WTC11 (cell line): Measurements from ENCODE around the gene CSNK1A1. TPM values are rescaled to one million over a fixed set of nuclear protein-coding genes. Genes with fewer than 3 reads are reported as not detected.

Source experiments
- ATAC-seq: fragments of 200-7000 bp; cut with Tn5 transposase; 2 replicates; pipeline ENCODE4 v1.10.0; 2021; ENCODE audit warnings: mild to moderate bottlenecking, moderate library complexity
- CTCF ChIA-PET: fragments of 300-600 bp; sonication (Branson Sonifier 250); formaldehyde crosslinking; loops from one replicate; lab custom pipeline; 2021; ENCODE audit warnings: antibody characterized with exemption; lab: Charles Lee
- POLR2A ChIA-PET: fragments of 350-600 bp; sonication (Branson Sonifier 250); formaldehyde crosslinking; loops from one replicate; lab custom pipeline; 2021; ENCODE audit warnings: antibody characterized with exemption; lab: Charles Lee
- DNase-seq: peaks from one replicate; pipeline ENCODE4 v3.0.0; 2021; ENCODE audit warnings: low spot score
- H3K27ac Mint-ChIP-seq: 2 replicates; pipeline ENCODE4 v1.8.0; 2021; ENCODE audit warnings: mixed read lengths
- H3K27me3 Mint-ChIP-seq: 2 replicates; pipeline ENCODE4 v1.8.0; 2021; ENCODE audit warnings: low read depth, mild to moderate bottlenecking, moderate library complexity, mixed read lengths
- H3K36me3 Mint-ChIP-seq: 2 replicates; pipeline ENCODE4 v1.8.0; 2021; ENCODE audit warnings: mixed read lengths
- H3K4me1 Mint-ChIP-seq: 2 replicates; pipeline ENCODE4 v1.8.0; 2022; ENCODE audit warnings: mixed read lengths
- H3K4me3 Mint-ChIP-seq: 2 replicates; pipeline ENCODE4 v1.8.0; 2021; ENCODE audit warnings: mild to moderate bottlenecking, moderate library complexity, mixed read lengths
- H3K9me3 Mint-ChIP-seq: 2 replicates; pipeline ENCODE4 v1.8.0; 2021; ENCODE audit warnings: mixed read lengths
- AR ChIP-seq: fragments of 250-450 bp; sonication (Bioruptor Pico); IDR thresholded peaks from 2 replicates; pipeline ENCODE4 v1.9.0; 2021; ENCODE audit warnings: mild to moderate bottlenecking
- CDX4 ChIP-seq: fragments of 250-450 bp; sonication (Bioruptor Pico); IDR thresholded peaks from 2 replicates; pipeline ENCODE4 v1.9.0; 2021; ENCODE audit warnings: moderate library complexity, mild to moderate bottlenecking, inconsistent platforms, borderline replicate concordance
- CREB1 ChIP-seq: sonication (generic); formaldehyde crosslinking; IDR thresholded peaks from 2 replicates; pipeline ENCODE4 v1.8.0; 2023; ENCODE audit warnings: mild to moderate bottlenecking, missing genetic modification reagents
- CREM ChIP-seq: sonication (generic); formaldehyde crosslinking; IDR thresholded peaks from 2 replicates; pipeline ENCODE4 v1.8.1; 2022; ENCODE audit warnings: mild to moderate bottlenecking, missing genetic modification reagents, moderate library complexity
- E2F4 ChIP-seq: sonication (generic); formaldehyde crosslinking; IDR thresholded peaks from 2 replicates; pipeline ENCODE4 v1.8.1; 2022; ENCODE audit warnings: low read depth, mild to moderate bottlenecking, moderate library complexity, missing genetic modification reagents, borderline replicate concordance
- E2F5 ChIP-seq: sonication (generic); formaldehyde crosslinking; IDR thresholded peaks from 2 replicates; pipeline ENCODE4 v1.8.1; 2022; ENCODE audit warnings: mild to moderate bottlenecking, moderate library complexity, missing genetic modification reagents
- ESRRA ChIP-seq: sonication (generic); formaldehyde crosslinking; IDR thresholded peaks from 2 replicates; pipeline ENCODE4 v1.8.1; 2022; ENCODE audit warnings: mild to moderate bottlenecking, missing genetic modification reagents, borderline replicate concordance
- IRF2 ChIP-seq: sonication (generic); formaldehyde crosslinking; IDR thresholded peaks from 2 replicates; pipeline ENCODE4 v1.8.0; 2022; ENCODE audit warnings: low read depth, missing genetic modification reagents, borderline replicate concordance
- JUN ChIP-seq: sonication (generic); formaldehyde crosslinking; IDR thresholded peaks from 2 replicates; pipeline ENCODE4 v1.8.0; 2023; ENCODE audit warnings: mild to moderate bottlenecking, missing genetic modification reagents
- MAX ChIP-seq: sonication (generic); formaldehyde crosslinking; IDR thresholded peaks from 2 replicates; pipeline ENCODE4 v1.8.0; 2022; ENCODE audit warnings: mild to moderate bottlenecking, missing genetic modification reagents
- MYBL2 ChIP-seq: sonication (generic); formaldehyde crosslinking; IDR thresholded peaks from 2 replicates; pipeline ENCODE4 v1.8.1; 2023; ENCODE audit warnings: mild to moderate bottlenecking, moderate library complexity, missing genetic modification reagents
- NFATC4 ChIP-seq: fragments of 250-450 bp; sonication (Bioruptor Pico); IDR thresholded peaks from 2 replicates; pipeline ENCODE4 v1.9.0; 2021; ENCODE audit warnings: mild to moderate bottlenecking
- RELA ChIP-seq: sonication (generic); formaldehyde crosslinking; IDR thresholded peaks from 2 replicates; pipeline ENCODE4 v1.8.1; 2022; ENCODE audit warnings: missing genetic modification reagents, mild to moderate bottlenecking, borderline replicate concordance
- ZNF121 ChIP-seq: sonication (generic); formaldehyde crosslinking; IDR thresholded peaks from 2 replicates; pipeline ENCODE4 v1.8.0; 2023; ENCODE audit warnings: missing genetic modification reagents
- ZNF219 ChIP-seq: sonication (generic); formaldehyde crosslinking; IDR thresholded peaks from 2 replicates; pipeline ENCODE4 v1.8.0; 2023; ENCODE audit warnings: missing genetic modification reagents, mild to moderate bottlenecking, borderline replicate concordance
- ZNF423 ChIP-seq: fragments of 250-450 bp; sonication (Bioruptor Pico); IDR thresholded peaks from 2 replicates; pipeline ENCODE4 v2.1.2; 2022; ENCODE audit warnings: mild to moderate bottlenecking, moderate library complexity
- total RNA-seq: library from RNA; stranded (reverse); gene quantifications from 3 replicates; pipeline ENCODE4 v1.2.3, GENCODE V29; 2021
- TF ChIP-seq, protein P1 (sequence below): sonication (generic); formaldehyde crosslinking; IDR thresholded peaks from 2 replicates; pipeline ENCODE4 v1.8.1; 2023; ENCODE audit warnings: mild to moderate bottlenecking, missing genetic modification reagents, moderate library complexity
- TF ChIP-seq, protein P2 (sequence below): sonication (generic); formaldehyde crosslinking; IDR thresholded peaks from 2 replicates; pipeline ENCODE4 v1.8.0; 2022; ENCODE audit warnings: mild to moderate bottlenecking, missing genetic modification reagents
- TF ChIP-seq, protein P3 (sequence below): fragments of 250-450 bp; sonication (Bioruptor Pico); IDR thresholded peaks from 2 replicates; pipeline ENCODE4 v2.1.2; 2022; ENCODE audit warnings: mild to moderate bottlenecking, moderate library complexity

CSNK1A1 gene
- total RNA-seq, 1 experiment from 2014 or later, result 276 TPM

DNA sequence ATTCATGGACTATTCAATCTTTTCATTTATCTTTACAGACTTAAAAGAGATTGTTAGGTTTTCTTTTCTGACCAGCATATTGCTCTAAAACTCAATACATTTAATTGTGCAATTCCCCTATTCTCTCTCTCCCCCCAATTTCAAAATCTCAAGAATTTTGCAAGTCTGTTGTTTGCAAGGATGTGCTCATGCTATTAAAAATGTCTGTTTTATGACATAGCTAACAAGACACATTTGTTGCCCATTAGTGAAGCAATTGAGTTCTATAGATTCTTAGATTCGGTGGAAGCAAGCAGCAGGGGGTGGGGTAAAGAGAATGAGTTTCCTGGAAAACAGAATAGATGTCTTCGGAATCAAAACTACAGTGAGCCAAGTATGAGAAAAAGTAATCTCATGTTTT is 8.5 kb upstream of the CSNK1A1 start (continued):
- TF ChIP-seq ESRRA (CRISPR knock-in tag), result no peak
- no peak for TF ChIP-seq ZNF219
- no peak for TF ChIP-seq MYBL2 (CRISPR knock-in tag)
- TF ChIP-seq E2F5 (CRISPR knock-in tag), result no peak
- no peak for TF ChIP-seq CREB1 (CRISPR knock-in tag)
- no peak for TF ChIP-seq AR (CRISPR knock-in tag)
- no peak for TF ChIP-seq E2F4 (CRISPR knock-in tag)
- TF ChIP-seq ZNF121 (CRISPR knock-in tag), result no peak

DNA sequence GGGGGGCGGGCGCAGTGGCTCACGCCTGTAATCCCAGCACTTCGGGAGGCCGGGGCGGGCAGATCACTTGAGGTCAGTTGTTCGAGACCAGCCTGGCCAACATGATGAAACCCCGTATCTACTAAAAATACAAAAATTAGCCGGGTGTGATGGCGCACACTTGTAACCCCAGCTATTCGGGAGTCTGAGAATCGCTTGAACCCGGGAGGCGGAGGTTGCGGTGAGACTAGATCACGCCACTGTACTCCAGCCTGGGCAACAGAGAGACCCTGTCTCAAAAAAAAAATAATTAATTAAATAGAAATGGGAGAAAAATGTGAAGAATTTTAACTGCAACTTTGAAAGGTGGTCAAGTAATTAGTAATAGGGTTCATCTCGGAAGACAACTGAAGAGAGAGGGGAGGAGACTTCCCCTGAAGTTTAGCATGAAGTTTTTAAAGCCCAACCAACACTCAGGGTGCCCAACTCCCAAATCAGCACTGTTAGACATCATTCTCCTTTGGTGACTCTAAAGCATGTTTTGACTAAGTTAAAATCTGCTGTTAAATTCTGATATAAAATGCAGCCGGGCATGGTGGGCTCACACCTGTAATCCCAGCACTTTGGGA is 1.4 kb upstream of the CSNK1A1 start:
- Mint-ChIP-seq H3K27ac (no peak overlapping the region; the same call in 1 of the 2 replicates), H3K27me3 (no peaks in the 10 kb centered on the region), H3K9me3 (no peaks in the 10 kb centered on the region), H3K4me1 (peaks cover 21% of the 10 kb centered on the region), H3K36me3 (peaks cover 26% of the 10 kb centered on the region), H3K4me3 (peak overlapping the region; percentile 98)
- no peak for TF ChIP-seq NFATC4 (CRISPR knock-in tag)
- TF ChIP-seq JUN, result no peak
- TF ChIP-seq, protein P1, sequence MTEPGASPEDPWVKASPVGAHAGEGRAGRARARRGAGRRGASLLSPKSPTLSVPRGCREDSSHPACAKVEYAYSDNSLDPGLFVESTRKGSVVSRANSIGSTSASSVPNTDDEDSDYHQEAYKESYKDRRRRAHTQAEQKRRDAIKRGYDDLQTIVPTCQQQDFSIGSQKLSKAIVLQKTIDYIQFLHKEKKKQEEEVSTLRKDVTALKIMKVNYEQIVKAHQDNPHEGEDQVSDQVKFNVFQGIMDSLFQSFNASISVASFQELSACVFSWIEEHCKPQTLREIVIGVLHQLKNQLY (CRISPR knock-in tag), result no peak
- no peak for TF ChIP-seq IRF2
- no peak for TF ChIP-seq MAX (CRISPR knock-in tag)
- no peak for TF ChIP-seq ZNF423 (CRISPR knock-in tag)
- TF ChIP-seq RELA, result no peak
- TF ChIP-seq, protein P2, sequence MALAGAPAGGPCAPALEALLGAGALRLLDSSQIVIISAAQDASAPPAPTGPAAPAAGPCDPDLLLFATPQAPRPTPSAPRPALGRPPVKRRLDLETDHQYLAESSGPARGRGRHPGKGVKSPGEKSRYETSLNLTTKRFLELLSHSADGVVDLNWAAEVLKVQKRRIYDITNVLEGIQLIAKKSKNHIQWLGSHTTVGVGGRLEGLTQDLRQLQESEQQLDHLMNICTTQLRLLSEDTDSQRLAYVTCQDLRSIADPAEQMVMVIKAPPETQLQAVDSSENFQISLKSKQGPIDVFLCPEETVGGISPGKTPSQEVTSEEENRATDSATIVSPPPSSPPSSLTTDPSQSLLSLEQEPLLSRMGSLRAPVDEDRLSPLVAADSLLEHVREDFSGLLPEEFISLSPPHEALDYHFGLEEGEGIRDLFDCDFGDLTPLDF (CRISPR knock-in tag), result no peak
- POLR2A ChIA-PET, result interaction anchor here (1.5 kb wide), 1 partner anchor 62 kb away, joined by 8 read pairs; no protein-coding TSS in a partner anchor
- ATAC-seq (no peak), DNase-seq (no peak)
- CTCF ChIA-PET, result interaction anchor here (2.1 to 2.3 kb wide), 5 partner anchors 17 to 117 kb away, joined by 4 to 19 read pairs (median 18); no protein-coding TSS in a partner anchor

DNA sequence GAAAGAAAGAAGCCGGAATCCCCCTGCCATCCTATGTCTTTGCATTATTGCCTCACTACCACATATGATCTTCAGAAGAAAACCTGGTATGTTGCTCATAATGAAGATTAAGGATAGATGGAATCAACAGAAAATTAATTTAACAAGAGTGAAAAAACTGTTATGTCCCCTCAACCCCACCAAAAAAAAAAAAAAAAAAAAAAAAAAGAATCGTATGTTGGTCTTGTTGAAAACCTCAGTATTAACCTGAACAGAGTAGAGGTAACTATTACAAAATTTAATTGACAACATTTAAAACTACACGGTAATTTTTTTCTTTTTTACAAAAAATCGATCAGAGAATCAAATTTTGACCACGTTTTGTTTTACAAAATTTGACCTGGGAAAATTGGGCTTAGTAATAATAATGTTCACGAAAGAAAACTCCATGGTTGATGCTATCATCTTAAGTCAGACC is 827 bp upstream of the CSNK1A1 start:
- CTCF ChIA-PET, result interaction anchor here (0.5 to 2.7 kb wide), 17 partner anchors 10 to 232 kb away, joined by 3 to 22 read pairs (median 5); partner anchors contain the start of gene PCYOX1L
- peaks cover 32% of the 10 kb centered on the region for H3K36me3 Mint-ChIP-seq
- POLR2A ChIA-PET, result interaction anchor here (1.0 to 1.5 kb wide), 7 partner anchors 10 to 207 kb away, joined by 3 to 11 read pairs (median 7); partner anchors contain the start of gene GRPEL2
- H3K4me3 Mint-ChIP-seq, result peak overlapping the region; percentile 98
- H3K27ac Mint-ChIP-seq, result peak overlapping the region; percentile 99
- no peaks in the 10 kb centered on the region for H3K27me3 Mint-ChIP-seq
- ATAC-seq, result no peak
- DNase-seq, result no peak
- TF ChIP-seq CDX4 (no peak), CREM (no peak), E2F5 (CRISPR knock-in tag) (no peak), NFATC4 (CRISPR knock-in tag) (no peak)
- TF ChIP-seq, protein P3, sequence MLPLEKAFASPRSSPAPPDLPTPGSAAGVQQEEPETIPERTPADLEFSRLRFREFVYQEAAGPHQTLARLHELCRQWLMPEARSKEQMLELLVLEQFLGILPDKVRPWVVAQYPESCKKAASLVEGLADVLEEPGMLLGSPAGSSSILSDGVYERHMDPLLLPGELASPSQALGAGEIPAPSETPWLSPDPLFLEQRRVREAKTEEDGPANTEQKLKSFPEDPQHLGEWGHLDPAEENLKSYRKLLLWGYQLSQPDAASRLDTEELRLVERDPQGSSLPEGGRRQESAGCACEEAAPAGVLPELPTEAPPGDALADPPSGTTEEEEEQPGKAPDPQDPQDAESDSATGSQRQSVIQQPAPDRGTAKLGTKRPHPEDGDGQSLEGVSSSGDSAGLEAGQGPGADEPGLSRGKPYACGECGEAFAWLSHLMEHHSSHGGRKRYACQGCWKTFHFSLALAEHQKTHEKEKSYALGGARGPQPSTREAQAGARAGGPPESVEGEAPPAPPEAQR (CRISPR knock-in tag), result no peak
- H3K9me3 Mint-ChIP-seq, result no peaks in the 10 kb centered on the region
- H3K4me1 Mint-ChIP-seq, result peaks cover 27% of the 10 kb centered on the region
